Left lung (tissue), 10 donors: ENCODE results near the gene COG2. TPM values are rescaled to one million over a fixed set of nuclear protein-coding genes. Genes with fewer than 3 reads are reported as not detected.

ENCODE experiments used
- ATAC-seq: fragments of 200-7000 bp; cut with Tn5 transposase; one replicate; pipeline ENCODE4 v1.9.1; 2020; ENCODE audit warnings: moderate library complexity
- DNase-seq, 4 donors: peaks; one replicate each; pipeline ENCODE4 v3.0.0-alpha.2; 2013 to 2020
- H3K27ac ChIP-seq, 2 donors: fragments of 200-600 bp; sonication (generic) in 1 of 2; one replicate each; pipeline versions ENCODE4 v1.5.0 to v1.8.0; 2020 to 2021
- H3K27me3 ChIP-seq, 2 donors: fragments of 200-600 bp; sonication (generic) in 1 of 2; one replicate each; pipeline versions ENCODE4 v1.5.0 to v1.8.0; 2020 to 2021
- H3K36me3 ChIP-seq, 2 donors: fragments of 200-600 bp; sonication (generic) in 1 of 2; one replicate each; pipeline versions ENCODE4 v1.5.0 to v1.8.0; 2020 to 2021
- H3K4me1 ChIP-seq, 2 donors: fragments of 200-600 bp; one replicate each; pipeline ENCODE4 v1.8.0; 2021
- H3K4me3 ChIP-seq, 2 donors: fragments of 200-600 bp; sonication (generic) in 1 of 2; one replicate each; pipeline versions ENCODE4 v1.5.0 to v1.8.0; 2020 to 2021; ENCODE audit warnings: mild to moderate bottlenecking in 1 of 2
- H3K9me3 ChIP-seq, 2 donors: fragments of 200-600 bp; sonication (generic) in 1 of 2; one replicate each; pipeline versions ENCODE4 v1.5.0 to v1.8.0; 2020 to 2021
- CTCF ChIP-seq, 2 donors: fragments of 200-600 bp; sonication (generic) in 1 of 2; IDR thresholded peaks; one replicate each; pipeline versions ENCODE4 v1.5.0 to v1.8.0; 2021; ENCODE audit warnings: antibody characterized with exemption in 2 of 2
- intact Hi-C, 2 donors: fragments of 100-400 bp; cut with DNase I; formaldehyde crosslinking; loops; one replicate each; pipeline versions ENCODE4 v1.11.2 to v1.14.2; 2022
- polyA plus RNA-seq, 6 donors: library from polyadenylated mRNA; unstranded; fragments of 120-200 nt; gene quantifications; one replicate each; pipeline ENCODE4 v1.2.1, GENCODE V29; 2013; ENCODE audit not compliant: insufficient read length in 6 of 6
- total RNA-seq, 2 donors: library from RNA; stranded (reverse); fragmentation: NEBNext Ultra II Directional; extraction: Animal tissue kit (Norgen Biotek cat#: 25700); gene quantifications; one replicate each; pipeline ENCODE4 v1.2.1, GENCODE V29; 2021
- donor health status: DM: no; HTN: yes; CAD: no.
- donor health status: DM: no; HTN: no; CAD: no.

The COG2 gene
- total and polyA plus RNA-seq, 8 donors, result 26.1 to 33.4 (median 27.2) TPM

- H3K27ac ChIP-seq, result no peak overlapping the region
- ATAC-seq (no peak), DNase-seq (no peak)
- no peaks in the 10 kb centered on the region for H3K9me3 ChIP-seq
- intact Hi-C loops, result no loop called here
- H3K36me3 ChIP-seq, result no peaks in the 10 kb centered on the region
- no peak for TF ChIP-seq CTCF (IDR thresholded peaks at IDR 0.05)
- peaks cover 0 to 4% of the 10 kb centered on the region in 2 donors for H3K27me3 ChIP-seq
- H3K4me3 ChIP-seq, result no peak overlapping the region
- no peaks in the 10 kb centered on the region for H3K4me1 ChIP-seq
These were observed 65.7 kb downstream of the COG2 start for GRCh38 chr1:230707732-230708630.

- DNase-seq (no peak), ATAC-seq (peak; percentile 10)
- Histone ChIP-seq H3K36me3 (no peaks in the 10 kb centered on the region), H3K27me3 (peaks cover 0 to 9% of the 10 kb centered on the region in 2 donors), H3K9me3 (no peaks in the 10 kb centered on the region), H3K4me3 (no peak overlapping the region), H3K4me1 (no peaks in the 10 kb centered on the region), H3K27ac (no peak overlapping the region)
- no peak for TF ChIP-seq CTCF (IDR thresholded peaks at IDR 0.05)
- intact Hi-C loops, result no loop called here
These were observed 66.6 kb downstream of the COG2 start for GRCh38 chr1:230708631-230709580.

- no peak for TF ChIP-seq CTCF (IDR thresholded peaks at IDR 0.05)
- ATAC-seq, result no peak
- no peak overlapping the region for H3K27ac ChIP-seq
- DNase-seq, result no peak
- no peaks in the 10 kb centered on the region for H3K4me1 ChIP-seq
- H3K4me3 ChIP-seq, result no peak overlapping the region
- intact Hi-C loops, result no loop called here
- no peaks in the 10 kb centered on the region for H3K36me3 ChIP-seq
- no peaks in the 10 kb centered on the region for H3K9me3 ChIP-seq
- H3K27me3 ChIP-seq, result peaks cover 0 to 14% of the 10 kb centered on the region in 2 donors
These were observed 67.6 kb downstream of the COG2 start for GRCh38 chr1:230709619-230710542.

- DNase-seq, result no peak
- H3K9me3 ChIP-seq, result no peaks in the 10 kb centered on the region
- no peak overlapping the region for H3K4me3 ChIP-seq
- H3K27ac ChIP-seq, result no peak overlapping the region
- peaks cover 0 to 14% of the 10 kb centered on the region in 2 donors for H3K27me3 ChIP-seq
- H3K36me3 ChIP-seq, result no peaks in the 10 kb centered on the region
- H3K4me1 ChIP-seq, result no peaks in the 10 kb centered on the region
- no peak for ATAC-seq
- intact Hi-C loops, result no loop called here
- no peak for TF ChIP-seq CTCF (IDR thresholded peaks at IDR 0.05)
These were observed 68.2 kb downstream of the COG2 start for GRCh38 chr1:230710543-230710904.
